H1 (cell line): ENCODE results near the gene OPRD1.

ENCODE experiments used
- ATF3 ChIP-seq: IDR thresholded peaks from 2 replicates; pipeline ENCODE4 v1.6.1; 2011; ENCODE audit warnings: low read depth, mild to moderate bottlenecking, low read length; ENCODE audit not compliant: insufficient read depth
- CEBPB ChIP-seq: IDR thresholded peaks from 2 replicates; pipeline ENCODE4 v1.6.1; 2012; ENCODE audit warnings: low read depth, low read length
- EZH2 ChIP-seq: fragments of 200-600 bp; sonication (generic); IDR thresholded peaks from 2 replicates; pipeline ENCODE4 v1.7.1; 2012; ENCODE audit warnings: low read depth, mild to moderate bottlenecking, moderate library complexity, low read length, inconsistent platforms; ENCODE audit not compliant: severe bottlenecking
- HDAC6 ChIP-seq: IDR thresholded peaks from one replicate; pipeline ENCODE4 v1.7.1; 2012; ENCODE audit warnings: low read depth, mild to moderate bottlenecking, inconsistent platforms, low read length, moderate library complexity
- JUN ChIP-seq: IDR thresholded peaks from 2 replicates; pipeline ENCODE4 v1.6.1; 2011; ENCODE audit warnings: low read depth, mild to moderate bottlenecking, improper control_type of control experiment, low read length
- RAD21 ChIP-seq, 2 experiments: IDR thresholded peaks in 1 of 2; conservative IDR thresholded peaks in 1 of 2; 2 replicates each; pipeline ENCODE4 v1.6.1; 2011; ENCODE audit warnings: low read depth in 2 of 2, low read length in 2 of 2, improper control_type of control experiment in 1 of 2, inconsistent platforms in 1 of 2, mild to moderate bottlenecking in 1 of 2, moderate library complexity in 1 of 2
- TEAD4 ChIP-seq: IDR thresholded peaks from 2 replicates; pipeline ENCODE4 v1.6.1; 2012; ENCODE audit warnings: low read depth, low read length, inconsistent platforms, mixed read lengths
- TF ChIP-seq, protein P1 (sequence below), 3 experiments: IDR thresholded peaks; 1 replicate in 2 of 3; 2 replicates in 1 of 3; pipeline versions ENCODE4 v1.5.1 to v1.6.1; 2011; ENCODE audit warnings: low read length in 3 of 3, mild to moderate bottlenecking in 3 of 3, inconsistent platforms in 2 of 3, low read depth in 1 of 3, moderate library complexity in 1 of 3; ENCODE audit not compliant: insufficient read depth in 1 of 3; ENCODE audit errors: control extremely low read depth in 1 of 3

- no peak for TF ChIP-seq RAD21 (IDR thresholded peaks at IDR 0.05 in 1 of 2, conservative IDR thresholded peaks at IDR 0.05 in 1 of 2; ENCODE audit: low read depth in 2 of 2, low read length in 2 of 2)
- TF ChIP-seq EZH2: no peak
- no peak for TF ChIP-seq ATF3
- no peak for TF ChIP-seq TEAD4
- TF ChIP-seq, protein P1, sequence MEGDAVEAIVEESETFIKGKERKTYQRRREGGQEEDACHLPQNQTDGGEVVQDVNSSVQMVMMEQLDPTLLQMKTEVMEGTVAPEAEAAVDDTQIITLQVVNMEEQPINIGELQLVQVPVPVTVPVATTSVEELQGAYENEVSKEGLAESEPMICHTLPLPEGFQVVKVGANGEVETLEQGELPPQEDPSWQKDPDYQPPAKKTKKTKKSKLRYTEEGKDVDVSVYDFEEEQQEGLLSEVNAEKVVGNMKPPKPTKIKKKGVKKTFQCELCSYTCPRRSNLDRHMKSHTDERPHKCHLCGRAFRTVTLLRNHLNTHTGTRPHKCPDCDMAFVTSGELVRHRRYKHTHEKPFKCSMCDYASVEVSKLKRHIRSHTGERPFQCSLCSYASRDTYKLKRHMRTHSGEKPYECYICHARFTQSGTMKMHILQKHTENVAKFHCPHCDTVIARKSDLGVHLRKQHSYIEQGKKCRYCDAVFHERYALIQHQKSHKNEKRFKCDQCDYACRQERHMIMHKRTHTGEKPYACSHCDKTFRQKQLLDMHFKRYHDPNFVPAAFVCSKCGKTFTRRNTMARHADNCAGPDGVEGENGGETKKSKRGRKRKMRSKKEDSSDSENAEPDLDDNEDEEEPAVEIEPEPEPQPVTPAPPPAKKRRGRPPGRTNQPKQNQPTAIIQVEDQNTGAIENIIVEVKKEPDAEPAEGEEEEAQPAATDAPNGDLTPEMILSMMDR (IDR thresholded peaks at IDR 0.05; ENCODE audit: control extremely low read depth in 1 of 3, insufficient read depth in 1 of 3, low read depth in 1 of 3, low read length in 3 of 3): no peak
- TF ChIP-seq HDAC6: no peak
- TF ChIP-seq JUN: no peak
- no peak for TF ChIP-seq CEBPB
Observed at GRCh38 chr1:28811369-28811765, 603 bp upstream of the OPRD1 start.
